Uterus (tissue), 4 donors: ENCODE data around the gene ZSWIM3. TPM values are rescaled to one million over a fixed set of nuclear protein-coding genes. Genes with fewer than 3 reads are reported as not detected.

Source experiments
- DNase-seq, 2 donors: peaks; one replicate each; pipeline ENCODE4 v3.0.0-alpha.2; 2019 to 2020
- H3K27ac ChIP-seq, 2 donors: fragments of 200-600 bp; sonication (generic); 1 replicate in 1 of 2; 2 replicates in 1 of 2; pipeline ENCODE4 v1.5.1; 2016 to 2018
- H3K27me3 ChIP-seq, 2 donors: fragments of 200-600 bp; sonication (generic); one replicate each; pipeline ENCODE4 v1.5.1; 2018 to 2019; ENCODE audit warnings: control low read depth in 1 of 2
- H3K36me3 ChIP-seq, 2 donors: fragments of 200-600 bp; sonication (generic); one replicate each; pipeline ENCODE4 v1.5.1; 2019; ENCODE audit warnings: control low read depth in 1 of 2
- H3K4me1 ChIP-seq, 2 donors: fragments of 200-600 bp; sonication (generic); one replicate each; pipeline ENCODE4 v1.5.1; 2018 to 2019; ENCODE audit warnings: control low read depth in 1 of 2
- H3K4me3 ChIP-seq, 2 donors: fragments of 200-600 bp; sonication (generic); 1 replicate in 1 of 2; 2 replicates in 1 of 2; pipeline ENCODE4 v1.5.1; 2018 to 2019; ENCODE audit warnings: mild to moderate bottlenecking in 1 of 2
- H3K9me3 ChIP-seq, 2 donors: fragments of 200-600 bp; sonication (generic); one replicate each; pipeline ENCODE4 v1.5.1; 2019; ENCODE audit warnings: control low read depth in 1 of 2
- POLR2A ChIP-seq, 2 donors: fragments of 450-650 bp; IDR thresholded peaks; one replicate each; pipeline ENCODE4 v1.6.1; 2016; ENCODE audit warnings: antibody characterized with exemption in 2 of 2, mild to moderate bottlenecking in 1 of 2, moderate library complexity in 1 of 2
- intact Hi-C: fragments of 100-400 bp; cut with DNase I; formaldehyde crosslinking; loops from one replicate; pipeline ENCODE4 v1.15.1; 2023; ENCODE audit warnings: low total_unique reads
- total RNA-seq, 4 donors: library from RNA; depleted of rRNA in 3 of 4; stranded (reverse); fragments of >200 nt in 3 of 4; gene quantifications; one replicate each; pipeline versions ENCODE4 v1.1.0 to v1.2.4, GENCODE V29; 2014 to 2023
- TF ChIP-seq, protein P1 (sequence below), 4 experiments: fragments of 200-600 bp in 2 of 4; fragments of 450-650 bp in 2 of 4; sonication (generic) in 2 of 4; IDR thresholded peaks; one replicate each; pipeline ENCODE4 v1.5.1; 2016 to 2019; ENCODE audit warnings: antibody characterized with exemption in 4 of 4, mild to moderate bottlenecking in 2 of 4, moderate library complexity in 1 of 4
- donor health status: DM: yes; HTN: yes; CAD: no.

The ZSWIM3 gene
- total RNA-seq, 4 donors from 2014 or later = 3.1 to 9.2 (median 4.3) TPM

DNA sequence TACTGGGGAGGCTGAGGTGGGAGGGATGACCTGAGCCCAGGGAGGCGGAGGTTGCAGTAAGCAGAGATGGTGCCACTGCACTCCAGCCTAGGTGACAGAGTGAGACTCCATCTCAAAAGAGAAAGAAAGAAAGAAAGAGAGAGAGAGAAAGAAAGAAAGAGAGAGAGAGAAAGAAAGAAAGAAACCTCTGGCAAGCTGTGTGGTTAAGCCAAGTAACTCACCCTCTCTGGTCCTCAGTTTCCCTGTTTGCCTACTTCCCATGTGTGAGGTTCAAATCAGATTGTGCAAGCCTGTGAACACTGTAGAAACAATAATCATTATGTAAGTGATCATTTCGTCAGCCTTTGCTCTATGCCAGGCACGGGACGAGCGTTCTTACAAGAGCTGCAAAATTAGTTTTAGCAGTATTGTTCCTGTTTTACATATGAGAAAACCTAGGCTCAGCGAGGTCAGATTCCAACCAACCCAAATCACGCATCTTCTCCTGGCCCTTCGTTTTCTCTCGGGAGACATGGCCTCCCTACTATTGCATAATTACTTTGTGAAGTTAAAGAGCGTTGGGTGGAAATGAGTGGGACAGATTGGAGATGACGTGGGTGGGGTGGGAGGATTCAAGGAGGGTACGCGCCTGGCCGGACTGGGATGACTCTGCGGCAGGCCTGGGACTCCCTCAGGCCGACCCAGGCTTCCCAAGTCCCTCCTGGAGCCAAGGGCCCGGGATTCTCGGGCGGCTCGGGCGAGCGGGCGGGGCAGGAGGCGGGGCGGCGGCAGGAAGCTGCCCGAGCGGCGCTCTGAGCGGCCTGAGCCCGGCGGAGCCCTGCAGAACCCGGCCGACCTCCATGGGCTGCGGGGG, 24.2 kb upstream of the ZSWIM3 start, which contains the start of gene SNX21:
SNX21 (plus strand) TSS at position 770 of the 853 bp plus-strand sequence. CDS start 121 bp downstream, outside the sequence.
- DNase-seq = peak; percentile 89 to 95
- no peaks in the 10 kb centered on the region for H3K27me3 ChIP-seq
- no peaks in the 10 kb centered on the region for H3K9me3 ChIP-seq
- peak within 1 kb of the TSS; percentile 93 to 96 for H3K27ac ChIP-seq
- intact Hi-C loops = no loop called here
- no peaks in the 10 kb centered on the region for H3K36me3 ChIP-seq
- H3K4me3 ChIP-seq = peak within 1 kb of the TSS; percentile 54 to 83
- peaks cover 12 to 13% of the 10 kb centered on the region in 2 donors for H3K4me1 ChIP-seq
- peak in 1 of 2 donors; percentile 44 for TF ChIP-seq POLR2A (IDR thresholded peaks at IDR 0.05)
- TF ChIP-seq, protein P1, sequence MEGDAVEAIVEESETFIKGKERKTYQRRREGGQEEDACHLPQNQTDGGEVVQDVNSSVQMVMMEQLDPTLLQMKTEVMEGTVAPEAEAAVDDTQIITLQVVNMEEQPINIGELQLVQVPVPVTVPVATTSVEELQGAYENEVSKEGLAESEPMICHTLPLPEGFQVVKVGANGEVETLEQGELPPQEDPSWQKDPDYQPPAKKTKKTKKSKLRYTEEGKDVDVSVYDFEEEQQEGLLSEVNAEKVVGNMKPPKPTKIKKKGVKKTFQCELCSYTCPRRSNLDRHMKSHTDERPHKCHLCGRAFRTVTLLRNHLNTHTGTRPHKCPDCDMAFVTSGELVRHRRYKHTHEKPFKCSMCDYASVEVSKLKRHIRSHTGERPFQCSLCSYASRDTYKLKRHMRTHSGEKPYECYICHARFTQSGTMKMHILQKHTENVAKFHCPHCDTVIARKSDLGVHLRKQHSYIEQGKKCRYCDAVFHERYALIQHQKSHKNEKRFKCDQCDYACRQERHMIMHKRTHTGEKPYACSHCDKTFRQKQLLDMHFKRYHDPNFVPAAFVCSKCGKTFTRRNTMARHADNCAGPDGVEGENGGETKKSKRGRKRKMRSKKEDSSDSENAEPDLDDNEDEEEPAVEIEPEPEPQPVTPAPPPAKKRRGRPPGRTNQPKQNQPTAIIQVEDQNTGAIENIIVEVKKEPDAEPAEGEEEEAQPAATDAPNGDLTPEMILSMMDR (IDR thresholded peaks at IDR 0.05) = no peak

DNA sequence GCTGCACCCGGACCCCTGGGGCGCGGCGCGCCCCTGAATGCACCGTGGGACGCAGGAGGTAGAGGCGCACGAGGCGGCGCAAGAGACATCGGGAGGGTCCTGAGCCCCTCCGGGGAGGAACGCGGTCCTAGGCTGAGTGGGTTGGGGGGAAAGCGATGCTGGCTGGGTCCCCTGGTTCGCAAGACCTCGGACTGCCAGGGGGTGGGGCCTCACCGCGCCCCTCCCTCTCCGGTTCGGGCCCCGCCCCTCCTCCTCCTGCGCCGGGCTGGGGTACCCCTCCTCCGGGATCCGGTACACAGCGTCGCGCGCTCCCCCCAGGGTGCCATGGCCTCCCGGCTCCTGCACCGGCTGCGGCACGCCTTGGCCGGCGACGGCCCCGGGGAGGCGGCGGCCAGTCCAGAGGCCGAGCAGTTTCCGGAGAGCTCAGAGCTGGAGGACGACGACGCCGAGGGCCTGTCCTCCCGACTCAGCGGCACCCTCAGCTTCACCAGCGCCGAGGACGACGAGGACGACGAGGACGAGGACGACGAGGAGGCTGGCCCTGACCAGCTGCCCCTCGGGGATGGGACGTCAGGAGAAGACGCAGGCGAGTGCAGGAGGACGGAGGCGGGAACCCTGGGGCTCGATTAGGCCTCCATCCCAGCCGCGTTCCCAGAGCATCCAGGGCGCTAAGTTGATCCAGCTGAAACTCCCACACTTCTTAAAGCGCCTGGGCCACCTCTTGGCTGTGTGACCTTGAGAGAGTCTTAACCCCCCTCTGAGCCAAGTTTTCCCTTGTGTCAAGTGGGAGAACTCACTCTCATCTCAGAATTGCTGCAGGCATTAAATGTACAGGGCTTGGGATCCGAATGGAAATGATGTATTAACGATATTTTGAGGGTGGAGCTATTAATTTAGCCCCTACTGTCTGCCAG, 23.3 kb upstream of the ZSWIM3 start:
- Histone ChIP-seq H3K27ac (peak overlapping the region; percentile 93 to 96), H3K9me3 (no peaks in the 10 kb centered on the region), H3K36me3 (no peaks in the 10 kb centered on the region), H3K4me1 (peaks cover 9 to 13% of the 10 kb centered on the region in 2 donors), H3K4me3 (peak overlapping the region; percentile 54 to 83), H3K27me3 (no peaks in the 10 kb centered on the region)
- intact Hi-C loops = no loop called here
- TF ChIP-seq POLR2A (IDR thresholded peaks at IDR 0.05) = peak; percentile 41 to 80
- TF ChIP-seq, protein P1 (IDR thresholded peaks at IDR 0.05) = peak in 1 of 4 experiments; percentile 21
- DNase-seq = peak; percentile 82 to 87

DNA sequence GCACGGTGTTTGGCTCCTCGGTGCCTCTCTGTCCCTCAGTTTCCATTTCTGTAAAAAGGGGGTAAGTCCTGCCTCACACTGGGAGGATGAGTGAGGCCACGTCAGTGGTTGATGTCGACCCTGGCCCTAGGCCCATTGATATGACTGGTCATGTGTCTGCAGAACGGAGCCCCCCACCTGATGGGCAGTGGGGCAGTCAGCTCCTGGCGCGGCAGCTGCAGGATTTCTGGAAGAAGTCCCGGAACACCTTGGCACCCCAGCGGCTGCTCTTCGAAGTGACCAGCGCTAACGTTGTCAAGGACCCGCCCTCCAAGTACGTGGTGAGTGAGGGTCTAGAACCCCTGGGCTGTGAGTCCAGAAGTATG, 22.6 kb upstream of the ZSWIM3 start:
- no peak for DNase-seq
- Histone ChIP-seq H3K4me3 (peak overlapping the region; percentile 54 to 83), H3K4me1 (peaks cover 9 to 13% of the 10 kb centered on the region in 2 donors), H3K27me3 (no peaks in the 10 kb centered on the region), H3K27ac (peak overlapping the region; percentile 93 to 96), H3K36me3 (no peaks in the 10 kb centered on the region), H3K9me3 (no peaks in the 10 kb centered on the region)
- intact Hi-C loops = no loop called here
- TF ChIP-seq POLR2A (IDR thresholded peaks at IDR 0.05) = no peak
- TF ChIP-seq, protein P1 (IDR thresholded peaks at IDR 0.05) = no peak

DNA sequence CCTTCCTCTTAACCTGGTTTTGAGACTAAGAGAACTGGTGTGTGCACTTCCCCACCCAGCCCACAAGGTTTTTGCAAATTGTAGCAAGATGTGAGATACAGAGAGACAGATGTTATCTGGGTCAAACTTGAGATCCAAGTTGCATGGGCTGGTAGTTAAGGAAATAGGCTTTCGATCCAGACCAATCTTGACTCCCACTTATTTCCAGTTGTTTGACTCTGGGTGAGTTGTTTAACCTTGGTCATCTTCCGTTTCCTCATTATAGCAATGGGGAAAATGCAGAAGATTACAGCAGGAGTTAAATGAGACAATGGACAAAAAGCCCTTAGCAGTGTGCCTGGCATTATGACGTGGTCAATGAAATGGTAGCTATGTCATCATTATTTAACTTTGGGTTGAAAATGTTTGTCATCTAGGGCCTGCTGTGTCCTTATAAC, 22.1 kb upstream of the ZSWIM3 start:
- peaks cover 9 to 13% of the 10 kb centered on the region in 2 donors for H3K4me1 ChIP-seq
- intact Hi-C loops = no loop called here
- TF ChIP-seq POLR2A (IDR thresholded peaks at IDR 0.05) = no peak
- TF ChIP-seq, protein P1 (IDR thresholded peaks at IDR 0.05) = peak in 1 of 4 experiments; percentile 4

More for the DNA sequence above, 22.1 kb upstream of the ZSWIM3 start:
- no peaks in the 10 kb centered on the region for H3K36me3 ChIP-seq
- peak overlapping the region; percentile 54 to 83 for H3K4me3 ChIP-seq
- H3K27me3 ChIP-seq = no peaks in the 10 kb centered on the region
- no peak for DNase-seq
- no peaks in the 10 kb centered on the region for H3K9me3 ChIP-seq
- peak overlapping the region; percentile 93 to 96 for H3K27ac ChIP-seq
